CD4-positive, alpha-beta T cell treated with Interleukin-17A for 1 hour (primary cell): ENCODE results near the gene C2.
"Not testable (repeated sequence)": the region's sequence is repeated elsewhere in the genome, so short reads cannot be mapped to it uniquely, and the experiment has no call there.

Source experiments
- DNase-seq: peaks from one replicate; pipeline ENCODE4 v3.0.0-alpha.2; 2020

C2 gene

DNA sequence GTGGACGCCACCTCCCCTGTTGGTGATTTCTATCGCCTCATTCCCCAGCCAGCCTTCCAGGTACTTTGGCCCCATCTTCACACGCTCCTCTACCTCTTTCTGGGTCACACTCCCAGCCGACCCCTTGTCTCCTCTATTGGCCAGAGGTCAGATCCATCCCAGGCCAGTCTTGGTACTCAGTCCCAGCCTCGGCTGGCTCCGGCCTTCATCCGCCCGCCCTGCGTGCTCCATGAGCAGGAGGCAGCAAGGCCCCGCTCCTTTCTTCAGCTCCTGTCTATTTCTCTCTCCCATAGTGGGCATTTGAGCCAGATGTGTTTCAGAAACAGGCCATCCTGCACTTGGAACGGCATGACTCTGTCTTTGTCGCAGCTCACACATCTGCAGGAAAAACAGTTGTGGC is 34.1 kb downstream of the C2 start:
- no peak for DNase-seq

DNA sequence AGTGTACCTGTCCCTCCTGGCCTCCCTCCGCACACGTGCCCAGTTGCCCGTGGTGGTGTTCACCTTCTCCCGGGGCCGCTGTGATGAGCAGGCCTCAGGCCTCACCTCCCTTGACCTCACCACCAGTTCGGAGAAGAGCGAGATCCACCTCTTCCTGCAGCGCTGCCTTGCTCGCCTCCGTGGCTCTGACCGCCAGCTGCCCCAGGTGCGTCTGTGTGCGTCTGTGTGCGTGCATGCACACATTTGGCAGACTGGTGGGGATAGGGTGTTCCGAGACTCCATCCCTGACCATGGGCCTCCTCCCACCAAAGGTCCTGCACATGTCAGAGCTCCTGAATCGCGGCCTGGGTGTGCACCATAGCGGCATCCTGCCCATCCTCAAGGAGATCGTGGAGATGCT is 36.4 kb downstream of the C2 start:
- no peak for DNase-seq

DNA sequence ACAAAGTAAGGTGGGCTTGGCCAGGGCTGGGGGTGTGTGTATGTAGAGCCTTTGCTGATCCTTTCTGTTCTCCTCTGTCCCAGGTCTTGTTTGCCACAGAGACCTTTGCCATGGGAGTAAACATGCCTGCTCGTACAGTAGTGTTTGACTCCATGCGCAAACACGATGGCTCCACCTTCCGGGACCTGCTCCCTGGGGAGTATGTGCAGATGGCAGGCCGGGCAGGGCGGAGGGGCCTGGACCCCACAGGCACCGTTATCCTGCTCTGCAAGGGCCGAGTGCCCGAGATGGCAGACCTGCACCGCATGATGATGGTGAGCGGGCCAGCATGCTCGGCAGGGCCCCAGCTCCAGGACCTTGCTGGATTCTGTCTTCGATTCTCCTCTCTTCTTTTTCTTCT is 38.2 kb downstream of the C2 start:
- no peak for DNase-seq

DNA sequence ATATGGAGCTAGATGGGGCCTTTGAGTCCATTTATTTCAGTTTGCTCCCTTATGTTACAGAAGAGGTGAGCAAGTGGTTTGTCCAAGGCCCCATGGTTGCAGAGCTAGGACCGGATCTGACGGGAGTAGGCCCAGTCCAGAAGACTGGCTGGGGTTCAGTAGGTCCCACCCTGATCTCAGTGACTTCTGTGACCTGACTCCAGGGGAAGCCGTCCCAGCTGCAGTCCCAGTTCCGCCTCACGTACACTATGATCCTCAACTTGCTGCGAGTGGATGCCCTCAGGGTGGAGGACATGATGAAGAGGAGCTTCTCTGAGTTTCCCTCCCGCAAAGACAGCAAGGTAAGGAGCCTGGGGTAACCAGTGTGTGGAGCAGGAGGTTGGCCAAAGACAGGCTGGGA is 39.0 kb downstream of the C2 start:
- DNase-seq: no peak

DNA sequence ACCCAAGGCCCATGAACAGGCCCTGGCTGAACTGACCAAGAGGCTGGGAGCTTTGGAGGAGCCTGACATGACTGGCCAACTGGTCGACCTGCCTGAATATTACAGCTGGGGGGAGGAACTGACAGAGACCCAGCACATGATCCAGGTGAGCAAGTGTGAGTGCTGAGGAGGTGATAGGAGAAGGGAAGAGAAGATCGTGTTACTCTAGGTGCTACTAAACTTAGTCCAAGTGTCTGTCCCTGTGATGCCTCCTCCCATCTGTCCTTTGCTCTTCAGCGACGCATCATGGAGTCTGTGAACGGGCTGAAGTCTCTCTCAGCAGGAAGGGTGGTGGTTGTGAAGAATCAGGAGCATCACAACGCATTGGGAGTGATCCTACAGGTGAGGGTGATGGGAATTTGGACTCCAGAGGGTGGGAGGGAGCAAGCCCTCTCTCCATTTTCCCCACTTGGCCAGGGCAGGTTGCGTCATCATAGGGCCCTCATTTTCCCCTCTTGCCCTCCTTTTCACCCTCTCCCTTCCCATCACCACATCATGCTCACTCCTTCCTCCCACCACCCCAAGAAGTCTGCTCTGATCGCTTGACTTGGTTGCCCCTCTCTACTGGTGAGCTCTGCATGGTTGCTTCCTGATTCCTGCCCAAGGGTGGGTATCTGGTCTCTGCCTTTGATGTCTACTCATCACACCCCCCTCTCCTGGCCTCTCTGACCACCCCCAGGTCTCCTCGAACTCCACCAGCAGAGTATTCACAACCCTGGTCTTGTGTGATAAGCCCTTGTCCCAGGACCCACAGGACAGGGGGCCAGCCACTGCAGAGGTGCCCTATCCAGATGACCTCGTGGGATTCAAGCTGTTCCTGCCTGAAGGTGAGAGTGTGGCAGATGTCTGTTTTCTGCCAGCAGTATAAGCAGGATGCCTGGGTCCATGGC is 39.7 kb downstream of the C2 start:
- no peak for DNase-seq

DNA sequence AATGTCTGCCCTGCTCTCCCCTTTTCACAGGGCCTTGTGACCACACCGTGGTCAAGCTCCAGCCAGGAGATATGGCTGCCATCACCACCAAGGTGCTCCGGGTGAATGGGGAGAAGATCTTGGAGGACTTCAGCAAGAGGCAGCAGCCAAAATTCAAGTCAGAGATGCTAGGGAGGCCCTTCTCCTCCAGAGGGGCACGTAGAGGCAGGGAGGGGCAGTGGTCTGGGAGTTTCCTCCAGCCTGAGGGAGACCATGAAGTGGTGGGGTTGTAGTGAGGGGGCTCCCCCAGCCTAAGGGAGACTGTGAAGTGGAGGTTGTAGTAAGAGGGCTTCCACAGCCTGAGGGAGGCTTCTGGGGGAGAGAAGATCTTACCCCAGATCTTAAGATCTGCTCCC is 40.4 kb downstream of the C2 start:
- DNase-seq: no peak

DNA sequence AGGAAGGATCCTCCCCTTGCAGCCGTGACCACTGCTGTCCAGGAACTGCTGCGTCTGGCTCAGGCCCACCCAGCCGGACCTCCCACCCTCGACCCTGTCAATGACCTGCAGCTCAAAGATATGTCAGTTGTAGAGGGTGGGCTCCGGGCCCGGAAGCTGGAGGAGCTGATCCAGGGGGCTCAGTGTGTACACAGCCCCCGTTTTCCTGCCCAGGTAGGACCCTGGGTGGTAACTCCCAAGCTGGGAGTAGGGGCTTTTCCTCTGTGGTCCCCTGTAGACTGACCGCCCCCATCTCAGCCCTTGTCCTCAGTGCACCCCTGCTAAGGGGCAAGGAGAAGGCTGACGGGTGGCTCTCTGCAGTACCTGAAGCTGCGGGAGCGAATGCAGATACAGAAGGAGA is 40.8 kb downstream of the C2 start:
- no peak for DNase-seq

DNA sequence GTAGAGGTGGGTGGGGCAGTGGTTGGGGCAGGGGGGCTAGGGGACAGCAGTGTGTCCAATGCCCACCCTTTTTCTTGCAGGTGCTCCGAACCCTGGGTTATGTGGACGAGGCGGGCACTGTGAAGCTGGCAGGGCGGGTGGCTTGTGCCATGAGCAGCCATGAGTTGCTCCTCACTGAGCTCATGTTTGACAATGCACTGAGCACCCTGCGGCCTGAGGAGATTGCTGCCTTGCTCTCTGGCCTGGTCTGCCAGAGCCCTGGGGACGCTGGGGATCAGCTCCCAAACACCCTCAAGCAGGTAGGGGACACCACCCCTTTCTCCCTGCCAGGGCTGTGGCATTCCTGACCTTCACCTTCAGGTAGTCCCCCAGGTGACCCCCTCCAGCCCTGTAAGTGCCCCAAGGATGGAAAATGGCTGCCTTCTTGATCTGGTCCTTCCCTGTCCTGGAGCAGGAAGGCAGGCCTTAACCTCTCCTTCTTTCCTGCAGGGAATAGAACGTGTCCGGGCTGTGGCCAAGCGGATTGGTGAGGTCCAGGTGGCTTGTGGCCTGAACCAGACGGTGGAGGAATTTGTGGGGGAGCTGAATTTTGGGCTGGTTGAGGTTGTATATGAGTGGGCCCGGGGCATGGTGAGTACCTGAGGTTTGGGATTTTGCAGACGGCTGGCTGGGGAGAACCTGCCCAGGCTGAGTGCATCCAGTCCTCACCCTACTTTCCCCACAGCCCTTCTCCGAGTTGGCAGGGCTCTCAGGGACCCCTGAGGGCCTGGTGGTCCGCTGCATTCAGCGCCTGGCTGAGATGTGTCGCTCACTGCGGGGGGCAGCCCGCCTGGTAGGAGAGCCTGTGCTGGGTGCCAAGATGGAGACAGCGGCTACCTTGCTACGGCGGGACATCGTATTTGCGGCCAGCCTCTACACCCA is 41.5 kb downstream of the C2 start:
- no peak for DNase-seq

DNA sequence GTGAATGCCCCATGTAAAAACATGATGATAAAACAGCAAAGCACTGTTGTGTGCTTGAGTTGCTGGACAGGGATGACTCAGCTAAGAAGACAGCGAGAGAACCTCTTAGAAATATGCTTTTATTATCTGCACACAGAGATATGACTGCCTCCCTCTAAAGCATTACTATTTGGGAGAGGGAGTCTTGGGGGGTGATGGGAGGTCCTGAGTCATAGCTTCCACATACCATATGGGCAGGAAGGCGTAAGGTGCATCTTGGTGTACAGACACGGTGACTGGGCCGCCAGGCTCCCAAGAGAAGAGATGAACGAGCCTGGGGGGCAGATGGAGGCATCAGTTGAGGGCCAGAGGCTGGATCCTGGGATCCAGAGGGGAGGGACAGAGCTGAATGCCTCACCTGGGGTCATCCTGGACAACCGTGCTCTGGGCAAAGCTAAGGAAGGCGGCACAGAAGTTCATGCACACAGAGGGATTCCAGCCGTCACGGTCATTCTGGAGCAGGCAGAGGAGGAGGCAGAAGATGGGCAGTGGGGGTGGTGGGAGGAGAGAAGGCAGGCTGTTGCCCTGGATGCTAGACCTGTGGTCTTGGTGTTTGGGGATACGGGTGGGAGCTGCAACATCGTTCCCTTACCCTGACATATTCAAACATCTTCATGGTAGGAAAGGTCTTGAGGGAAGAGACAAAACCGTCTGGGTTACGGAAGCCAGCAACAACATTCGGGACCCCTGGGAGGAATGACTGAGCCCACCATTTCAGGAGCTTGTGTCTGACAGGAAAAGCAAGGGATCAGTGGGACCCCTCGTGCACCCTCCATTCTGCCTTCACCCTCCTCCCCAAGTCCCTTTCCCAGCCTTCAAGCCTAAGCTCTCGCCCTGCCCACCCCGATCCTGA is 42.4 kb downstream of the C2 start:
- DNase-seq: no peak

DNA sequence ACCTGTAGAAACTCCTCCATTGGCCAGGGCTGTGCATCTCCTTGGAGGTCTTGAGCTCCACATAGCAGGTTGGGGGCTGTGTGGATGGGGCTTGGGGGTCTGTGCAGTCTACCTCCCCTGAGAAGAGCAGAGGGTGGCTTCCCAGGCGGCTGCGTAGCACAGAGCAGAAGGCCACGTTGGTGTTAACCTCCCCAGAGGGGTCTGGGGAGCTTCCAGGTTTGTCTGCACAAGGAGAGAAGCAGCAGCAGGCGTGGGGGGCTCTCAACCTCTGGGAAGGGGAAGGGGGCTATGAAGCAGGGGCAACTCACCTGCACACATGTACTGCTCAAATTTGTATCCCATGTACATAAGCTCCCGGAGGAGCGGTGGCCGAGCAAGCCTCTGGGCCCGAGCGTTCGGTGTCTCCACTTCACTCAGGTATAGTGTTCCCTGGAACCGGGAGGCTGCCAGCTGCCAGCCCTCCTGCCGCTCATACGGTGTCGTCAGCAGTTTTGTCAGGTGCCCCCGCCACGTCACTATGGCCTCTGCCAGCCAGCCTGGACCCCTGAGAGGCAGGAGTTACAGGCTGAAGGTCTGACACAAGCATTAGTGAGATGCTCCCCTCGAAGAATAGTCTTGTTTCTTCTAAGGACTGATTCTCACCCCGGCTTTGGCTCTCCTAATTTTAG is 43.2 kb downstream of the C2 start:
- DNase-seq: no peak

DNA sequence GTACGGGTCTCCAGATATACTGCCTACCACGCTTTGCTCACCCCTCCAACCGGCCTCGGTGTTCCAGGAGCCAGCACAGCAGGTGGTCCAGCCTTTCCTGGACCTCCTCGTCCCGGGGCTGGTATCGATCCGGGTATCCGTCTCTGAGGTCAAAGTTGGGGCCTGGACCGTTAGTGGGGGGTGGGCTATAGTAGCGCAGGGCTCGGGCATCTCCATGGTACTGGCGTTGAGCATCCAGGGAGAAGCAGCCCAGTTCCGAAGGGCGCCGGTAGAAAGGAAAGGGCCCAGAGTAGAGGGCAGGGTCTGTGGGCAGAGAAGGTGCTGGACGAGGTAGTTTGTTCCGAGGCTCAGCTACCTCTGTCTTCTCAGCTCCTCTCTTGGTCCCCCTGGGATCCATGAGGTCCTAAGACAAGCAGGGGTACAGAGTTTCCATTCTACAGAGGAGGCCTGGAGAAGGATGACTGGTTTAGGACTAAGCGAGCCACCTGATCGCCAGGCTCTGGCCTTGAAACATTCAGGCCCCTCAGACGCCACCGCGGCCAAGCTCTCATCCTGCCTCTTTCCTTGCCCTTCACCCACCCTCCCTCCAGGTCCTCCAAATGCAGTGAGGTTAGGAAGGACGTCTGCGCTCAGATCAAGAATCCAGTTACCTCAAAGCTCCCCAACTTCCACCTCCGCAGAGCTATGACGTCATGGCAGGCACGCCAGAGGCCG is 43.9 kb downstream of the C2 start:
- DNase-seq: no peak

DNA sequence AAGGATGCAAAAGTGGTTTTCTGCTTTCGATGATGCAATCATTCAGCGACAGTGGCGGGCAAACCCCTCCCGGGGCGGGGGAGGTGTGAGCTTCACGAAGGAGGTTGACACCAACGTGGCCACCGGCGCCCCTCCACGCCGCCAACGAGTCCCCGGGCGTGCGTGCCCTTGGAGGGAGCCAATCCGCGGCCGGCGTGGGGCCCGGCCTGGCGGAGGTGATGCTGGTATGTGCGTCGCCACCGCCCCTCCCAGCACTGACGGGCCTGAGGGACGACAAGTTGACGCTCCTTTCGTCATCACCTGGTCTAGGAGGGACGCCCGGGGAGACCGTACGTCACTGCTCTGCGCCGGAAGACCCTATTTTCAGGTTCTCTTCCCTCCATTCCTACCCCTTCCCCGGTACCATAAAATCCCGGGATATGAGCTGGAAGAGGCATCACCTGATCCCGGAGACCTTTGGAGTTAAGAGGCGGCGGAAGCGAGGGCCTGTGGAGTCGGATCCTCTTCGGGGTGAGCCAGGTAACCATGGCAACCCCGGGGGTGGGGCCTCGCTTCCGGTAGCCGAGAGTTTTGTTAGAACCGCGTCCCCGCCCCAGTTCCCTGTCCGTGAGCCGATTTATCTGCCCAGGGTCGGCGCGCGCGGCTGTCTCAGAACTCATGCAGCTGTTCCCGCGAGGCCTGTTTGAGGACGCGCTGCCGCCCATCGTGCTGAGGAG is 44.6 kb downstream of the C2 start, which contains the start of gene DXO:
DXO (minus strand) TSS at position 146 of the 716 bp plus-strand sequence. CDS start 463 bp downstream, outside the sequence.
- peak; percentile 99 for DNase-seq

DNA sequence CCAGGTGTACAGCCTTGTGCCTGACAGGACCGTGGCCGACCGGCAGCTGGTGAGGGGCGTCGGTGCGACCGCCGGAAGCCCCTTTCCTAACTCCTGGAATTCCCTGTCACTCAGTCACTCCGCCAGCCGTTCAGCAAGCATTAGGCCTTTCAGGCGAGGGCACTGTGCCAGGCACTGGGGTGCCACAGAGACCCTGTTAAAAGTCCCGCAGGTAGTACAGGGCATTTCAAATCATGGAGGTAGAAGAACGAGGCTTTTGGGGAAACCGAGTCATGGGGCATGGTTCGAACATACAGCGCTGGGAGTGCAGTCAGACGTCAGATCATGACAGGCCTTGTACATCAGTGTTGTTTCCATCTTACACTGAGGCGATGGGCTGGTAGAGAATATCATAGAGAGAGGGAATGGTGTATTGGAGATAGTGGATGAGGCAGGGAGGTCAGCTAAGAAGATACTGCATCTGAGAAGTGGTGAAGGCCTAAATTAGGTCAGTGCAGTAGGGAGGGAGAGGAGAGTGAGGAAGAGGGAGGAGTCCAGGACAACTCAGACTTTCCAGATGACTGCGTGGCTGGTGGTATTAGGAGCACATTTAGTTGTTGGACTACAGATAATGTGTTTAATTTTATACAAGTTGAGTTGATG is 45.3 kb downstream of the C2 start:
- peak; percentile 28 for DNase-seq

DNA sequence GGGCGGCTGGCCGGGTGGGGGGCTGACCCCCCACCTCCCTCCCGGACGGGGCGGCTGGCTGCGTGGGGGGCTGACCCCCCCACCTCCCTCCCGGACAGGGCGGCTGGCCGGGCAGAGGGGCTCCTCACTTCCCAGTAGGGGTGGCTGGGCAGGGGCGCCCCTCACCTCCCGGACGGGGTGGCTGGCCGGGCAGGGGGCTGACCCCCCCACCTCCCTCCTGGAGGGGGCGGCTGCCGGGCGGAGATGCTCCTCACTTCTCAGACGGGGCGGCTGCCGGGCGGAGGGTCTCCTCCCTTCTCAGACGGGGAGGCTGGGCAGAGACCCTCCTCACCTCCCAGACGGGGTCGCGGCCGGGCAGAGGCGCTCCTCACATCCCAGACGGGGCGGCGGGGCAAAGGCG is 48.5 kb downstream of the C2 start:
- not testable (repeated sequence) for DNase-seq

DNA sequence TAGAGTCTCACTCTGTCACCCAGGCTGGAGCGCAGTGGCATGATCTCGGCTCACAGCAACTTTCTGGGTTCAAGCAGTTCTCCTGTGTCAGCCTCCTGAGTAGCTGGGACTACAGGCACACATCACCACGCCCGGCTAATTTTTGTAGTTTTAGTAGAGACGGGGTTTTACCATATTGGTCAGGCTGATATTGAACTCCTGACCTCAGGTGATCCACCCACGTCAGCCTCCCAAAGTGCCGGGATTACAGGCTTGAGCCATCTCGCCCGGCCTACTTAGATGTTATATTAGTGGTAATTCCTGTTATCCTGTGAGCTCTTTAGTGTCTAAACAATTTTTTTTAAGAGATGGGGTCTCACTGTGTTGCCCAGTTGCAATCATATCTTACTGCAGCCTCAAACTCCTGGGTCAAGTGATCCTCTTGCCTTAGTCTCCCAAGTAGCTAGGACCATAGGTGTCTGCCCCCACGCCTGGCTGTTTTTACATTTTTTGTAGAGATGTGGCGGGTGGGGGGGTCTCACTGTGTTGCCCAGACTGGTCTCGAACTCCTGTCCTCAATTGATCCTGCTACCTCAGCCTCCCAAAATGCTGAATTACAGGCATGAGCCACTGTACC is 50.4 kb downstream of the C2 start:
- no peak for DNase-seq

DNA sequence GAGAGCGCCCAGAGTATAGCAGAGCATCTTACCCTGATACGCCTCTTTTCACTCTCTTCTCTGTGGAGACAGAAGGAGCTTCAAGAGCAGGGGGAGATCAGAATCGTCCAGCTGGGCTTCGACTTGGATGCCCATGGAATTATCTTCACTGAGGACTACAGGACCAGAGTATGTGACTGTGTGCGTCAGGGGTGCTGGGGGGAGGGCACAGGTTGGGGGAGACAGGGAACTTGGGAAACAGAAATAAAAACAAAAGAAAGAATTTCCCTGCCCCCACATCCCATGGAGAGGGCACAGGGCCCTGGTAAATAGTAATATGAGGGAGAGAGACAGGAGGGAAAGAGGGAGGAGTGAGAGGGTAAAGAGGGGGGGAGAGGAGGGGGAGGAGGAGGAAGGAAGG is 51.3 kb downstream of the C2 start:
- no peak for DNase-seq

DNA sequence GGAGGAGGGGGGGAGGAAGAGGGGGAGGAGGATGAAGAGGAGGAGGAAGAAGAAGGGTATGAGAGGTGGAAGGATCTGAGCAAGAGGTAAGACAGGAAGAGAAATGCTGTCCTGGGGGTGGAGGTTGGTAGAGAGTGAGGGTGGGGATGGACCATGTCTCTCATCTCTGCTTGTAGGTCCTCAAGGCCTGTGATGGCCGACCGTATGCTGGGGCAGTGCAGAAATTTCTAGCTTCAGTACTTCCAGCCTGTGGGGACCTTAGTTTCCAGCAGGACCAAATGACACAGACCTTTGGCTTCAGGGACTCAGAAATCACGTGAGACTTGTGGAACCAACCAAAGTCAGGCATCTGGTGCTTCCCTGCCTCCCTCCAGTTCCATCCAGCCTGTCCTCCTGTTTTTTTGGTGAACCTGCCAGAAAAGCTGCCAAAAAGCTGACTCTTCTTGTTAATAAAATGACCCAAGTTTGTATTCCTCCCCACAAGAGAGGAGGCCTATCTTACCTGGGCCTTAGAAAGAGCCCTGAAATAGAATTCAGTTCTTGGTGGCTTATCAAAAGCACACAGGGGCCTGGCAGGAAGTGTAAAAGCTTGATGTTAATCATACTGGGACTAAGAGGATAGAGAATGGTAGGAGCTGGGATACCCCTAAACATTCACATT is 51.9 kb downstream of the C2 start:
- DNase-seq: no peak

DNA sequence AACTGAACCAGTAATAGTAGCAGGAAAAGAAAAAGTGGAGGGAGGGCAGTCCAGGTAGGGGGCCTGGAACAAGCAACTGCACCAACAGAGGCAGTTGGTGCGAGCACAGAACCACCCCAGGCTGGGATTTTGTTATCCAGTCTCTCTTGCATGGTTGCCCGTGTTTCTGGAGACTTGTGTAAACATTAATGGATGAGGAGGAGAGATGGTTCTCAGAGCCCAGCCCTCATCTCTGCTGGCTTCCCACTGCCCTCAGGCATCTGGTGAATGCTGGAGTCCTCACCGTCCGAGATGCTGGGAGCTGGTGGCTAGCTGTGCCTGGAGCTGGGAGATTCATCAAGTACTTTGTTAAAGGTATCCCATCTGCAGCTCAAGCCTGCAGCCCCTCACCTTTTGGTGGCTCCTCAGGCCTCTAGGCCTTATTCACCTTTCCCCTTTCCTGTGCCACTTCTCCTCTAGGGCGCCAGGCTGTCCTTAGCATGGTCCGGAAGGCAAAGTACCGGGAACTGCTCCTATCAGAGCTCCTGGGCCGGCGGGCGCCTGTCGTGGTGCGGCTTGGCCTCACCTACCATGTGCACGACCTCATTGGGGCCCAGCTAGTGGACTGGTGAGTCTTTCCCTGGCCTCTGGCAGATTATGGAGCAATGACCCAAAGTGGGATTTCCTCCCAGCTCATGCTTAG is 52.8 kb downstream of the C2 start:
- DNase-seq: not testable (repeated sequence)

DNA sequence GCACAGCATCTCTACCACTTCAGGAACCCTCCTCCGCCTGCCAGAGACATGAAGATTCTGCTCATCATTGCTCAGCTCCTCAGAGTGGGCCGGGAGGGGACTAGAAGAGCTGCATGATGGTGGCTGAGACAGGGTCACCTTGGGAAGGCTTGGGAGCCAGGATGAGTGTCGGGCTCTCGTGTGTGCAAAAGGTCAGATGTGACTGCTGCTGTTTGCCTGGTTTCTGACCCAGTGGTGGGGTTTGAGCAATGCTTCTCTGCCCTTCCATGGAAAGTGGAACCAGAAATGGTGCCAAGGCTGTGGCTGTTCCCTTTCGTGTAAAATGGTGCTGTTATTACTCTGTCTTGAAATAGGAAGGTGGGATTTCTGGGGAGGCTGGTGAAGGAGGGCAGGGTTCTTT is 53.5 kb downstream of the C2 start:
- DNase-seq: not testable (repeated sequence)
